Activated CD4-positive, alpha-beta T cell treated with anti-CD3 and anti-CD28 coated beads for 36 hours (primary cell): ENCODE measurements around the gene FMN2. TPM values are rescaled to one million over a fixed set of nuclear protein-coding genes. Genes with fewer than 3 reads are reported as not detected.
"Not testable (repeated sequence)": the region's sequence is repeated elsewhere in the genome, so short reads cannot be mapped to it uniquely, and the experiment has no call there.

ENCODE experiments used
- ATAC-seq: fragments of 200-7000 bp; cut with Tn5 transposase; one replicate; pipeline ENCODE4 v1.10.0; 2021; ENCODE audit warnings: mild to moderate bottlenecking, moderate library complexity
- CTCF ChIA-PET: fragments of 350-600 bp; sonication (Branson Sonifier 250); formaldehyde crosslinking; loops from one replicate; lab custom pipeline; 2021; ENCODE audit warnings: antibody characterized with exemption; lab: Charles Lee
- POLR2A ChIA-PET: fragments of 350-600 bp; sonication (Branson Sonifier 250); formaldehyde crosslinking; loops from one replicate; lab custom pipeline; 2021; ENCODE audit warnings: antibody characterized with exemption, inconsistent platforms; lab: Charles Lee
- DNase-seq: peaks from one replicate; pipeline ENCODE4 v3.0.0-alpha.2; 2020
- H3K27ac Mint-ChIP-seq: one replicate; pipeline ENCODE4 v1.8.0; 2021; ENCODE audit warnings: mixed read lengths
- H3K27me3 Mint-ChIP-seq: one replicate; pipeline ENCODE4 v1.8.0; 2021; ENCODE audit warnings: mixed read lengths
- H3K36me3 Mint-ChIP-seq: one replicate; pipeline ENCODE4 v1.8.0; 2021; ENCODE audit warnings: low read depth, mixed read lengths
- H3K4me1 Mint-ChIP-seq: one replicate; pipeline ENCODE4 v1.8.0; 2021; ENCODE audit warnings: mixed read lengths
- H3K4me3 Mint-ChIP-seq: one replicate; pipeline ENCODE4 v1.8.0; 2021; ENCODE audit warnings: mild to moderate bottlenecking, moderate library complexity, mixed read lengths
- H3K9me3 Mint-ChIP-seq: one replicate; pipeline ENCODE4 v1.8.0; 2021; ENCODE audit warnings: low read depth, mixed read lengths
- intact Hi-C, 2 experiments: fragments of 100-400 bp; cut with DNase I in 1 of 2; cut with micrococcal nuclease in 1 of 2; formaldehyde crosslinking; loops; one replicate each; pipeline versions ENCODE4 v1.14.2 to v1.15.1; 2022 to 2024; cut with DNase I, micrococcal nuclease
- total RNA-seq, 2 experiments: library from RNA; stranded (reverse); gene quantifications; one replicate each; pipeline ENCODE4 v1.2.3, GENCODE V29; 2021

The FMN2 gene
- total RNA-seq, 2 experiments from 2014 or later = not detected

DNA sequence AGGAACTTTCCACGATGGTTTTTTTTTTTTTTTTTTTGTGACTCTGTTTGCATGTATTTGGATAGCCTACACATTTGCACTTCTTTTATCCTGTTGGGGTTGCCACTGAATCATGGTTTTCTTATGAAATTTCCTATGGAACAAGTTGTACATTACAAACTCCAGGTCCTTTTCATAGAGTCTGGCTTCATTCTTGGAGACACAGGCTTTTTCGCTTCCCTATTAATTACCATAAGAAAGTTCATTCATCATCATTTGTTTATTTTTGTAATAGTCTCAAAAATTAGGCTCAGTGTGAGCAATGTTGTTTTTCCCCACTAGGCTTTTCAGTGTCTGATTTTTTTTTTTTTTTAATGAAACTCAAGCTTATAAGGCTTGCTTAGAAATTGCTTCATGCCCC lies 179.4 kb downstream of the FMN2 start:
- ChIA-PET POLR2A (no interaction called here), CTCF (no interaction called here)
- H3K27me3 Mint-ChIP-seq = no peaks in the 10 kb centered on the region
- peaks cover 5% of the 10 kb centered on the region for H3K9me3 Mint-ChIP-seq
- H3K4me3 Mint-ChIP-seq = no peak overlapping the region
- ATAC-seq (no peak), DNase-seq (no peak)
- H3K36me3 Mint-ChIP-seq = no peaks in the 10 kb centered on the region
- intact Hi-C loops = no loop called here
- no peaks in the 10 kb centered on the region for H3K4me1 Mint-ChIP-seq
- no peak overlapping the region for H3K27ac Mint-ChIP-seq

GRCh38 chr1:240274569-240274968 lies 182.9 kb downstream of the FMN2 start:
- no peaks in the 10 kb centered on the region for H3K36me3 Mint-ChIP-seq
- no peak overlapping the region for H3K27ac Mint-ChIP-seq
- H3K27me3 Mint-ChIP-seq = no peaks in the 10 kb centered on the region
- intact Hi-C loops = no loop called here
- no peaks in the 10 kb centered on the region for H3K4me1 Mint-ChIP-seq
- ATAC-seq = no peak
- ChIA-PET CTCF (interaction anchor here (0.7 kb wide), 1 partner anchor 1507 kb away, joined by 5 read pairs; no protein-coding TSS in a partner anchor), POLR2A (no interaction called here)
- H3K4me3 Mint-ChIP-seq = no peak overlapping the region
- DNase-seq = no peak
- peaks cover 5% of the 10 kb centered on the region for H3K9me3 Mint-ChIP-seq

GRCh38 chr1:240275219-240275618 lies 183.5 kb downstream of the FMN2 start:
- H3K9me3 Mint-ChIP-seq, H3K4me3 Mint-ChIP-seq, intact Hi-C loops, H3K27me3 Mint-ChIP-seq, ATAC-seq, CTCF ChIA-PET, H3K27ac Mint-ChIP-seq, POLR2A ChIA-PET, H3K4me1 Mint-ChIP-seq, DNase-seq, H3K36me3 Mint-ChIP-seq: not testable (repeated sequence)

DNA sequence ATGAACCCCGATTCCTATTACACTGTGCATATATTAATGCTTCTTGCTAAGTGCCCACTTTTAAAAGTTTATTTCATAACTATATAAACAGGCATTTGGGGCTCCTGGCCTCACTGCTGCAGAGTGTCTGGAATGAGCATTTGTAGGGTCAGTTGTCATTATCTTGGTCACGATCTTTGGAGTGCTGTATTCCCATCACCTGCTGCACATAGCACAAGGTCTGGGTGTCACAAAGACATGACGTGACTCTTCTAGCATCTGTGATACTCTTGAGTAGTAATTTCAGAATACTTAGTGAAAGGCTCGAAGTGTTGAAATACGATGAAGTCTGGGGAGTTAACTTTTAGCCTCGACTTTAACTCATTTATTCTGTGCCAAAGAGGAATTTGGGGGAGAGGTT lies 186.4 kb downstream of the FMN2 start:
- Mint-ChIP-seq H3K9me3 (peaks cover 5% of the 10 kb centered on the region), H3K36me3 (no peaks in the 10 kb centered on the region), H3K27me3 (no peaks in the 10 kb centered on the region), H3K27ac (no peak overlapping the region), H3K4me1 (no peaks in the 10 kb centered on the region), H3K4me3 (no peak overlapping the region)
- DNase-seq (no peak), ATAC-seq (no peak)
- POLR2A ChIA-PET = no interaction called here
- intact Hi-C loops = no loop called here
- CTCF ChIA-PET = interaction anchor here (1.2 kb wide), 1 partner anchor 15 kb away, joined by 3 read pairs; no protein-coding TSS in a partner anchor

DNA sequence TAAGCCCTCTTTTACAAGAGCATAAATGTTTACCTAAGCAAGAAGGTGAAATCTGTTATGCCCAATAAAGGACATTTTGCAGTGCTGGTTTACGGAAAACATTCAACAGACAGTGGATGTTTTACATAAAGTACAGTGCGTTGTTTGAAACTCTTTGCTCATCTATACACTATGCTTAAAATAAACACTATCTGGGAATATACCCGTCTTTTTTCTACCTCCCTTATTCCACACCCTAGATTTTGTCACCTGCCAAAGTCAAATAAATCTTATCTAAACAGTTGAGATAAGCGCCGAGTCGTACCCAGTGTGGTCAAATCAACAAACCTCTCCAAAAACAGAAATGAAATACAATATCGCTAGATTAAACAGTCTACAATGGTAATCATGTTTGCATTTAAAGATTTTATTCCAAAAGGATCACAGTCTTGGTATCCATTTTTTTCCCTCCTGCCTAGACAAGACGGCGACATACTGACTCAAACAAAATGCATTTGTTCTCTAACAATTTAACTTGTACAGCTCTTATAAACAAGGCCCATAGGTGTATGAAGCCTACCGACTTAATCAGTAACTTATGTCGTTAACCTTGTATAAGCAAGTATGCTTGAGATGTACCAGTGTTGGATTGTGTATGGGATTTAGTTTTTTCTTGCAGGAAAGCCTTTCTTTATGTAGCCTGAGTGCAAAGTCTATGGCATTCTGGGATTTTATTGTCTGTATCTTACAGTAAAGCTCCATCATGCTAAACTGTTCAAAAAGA lies 189.1 kb downstream of the FMN2 start:
- CTCF ChIA-PET = no interaction called here
- intact Hi-C loops = no loop called here
- H3K9me3 Mint-ChIP-seq = peaks cover 2% of the 10 kb centered on the region
- no peaks in the 10 kb centered on the region for H3K27me3 Mint-ChIP-seq
- POLR2A ChIA-PET = no interaction called here
- H3K4me3 Mint-ChIP-seq = no peak overlapping the region
- no peak for ATAC-seq
- H3K36me3 Mint-ChIP-seq = no peaks in the 10 kb centered on the region
- no peak for DNase-seq
- H3K4me1 Mint-ChIP-seq = no peaks in the 10 kb centered on the region
- no peak overlapping the region for H3K27ac Mint-ChIP-seq

DNA sequence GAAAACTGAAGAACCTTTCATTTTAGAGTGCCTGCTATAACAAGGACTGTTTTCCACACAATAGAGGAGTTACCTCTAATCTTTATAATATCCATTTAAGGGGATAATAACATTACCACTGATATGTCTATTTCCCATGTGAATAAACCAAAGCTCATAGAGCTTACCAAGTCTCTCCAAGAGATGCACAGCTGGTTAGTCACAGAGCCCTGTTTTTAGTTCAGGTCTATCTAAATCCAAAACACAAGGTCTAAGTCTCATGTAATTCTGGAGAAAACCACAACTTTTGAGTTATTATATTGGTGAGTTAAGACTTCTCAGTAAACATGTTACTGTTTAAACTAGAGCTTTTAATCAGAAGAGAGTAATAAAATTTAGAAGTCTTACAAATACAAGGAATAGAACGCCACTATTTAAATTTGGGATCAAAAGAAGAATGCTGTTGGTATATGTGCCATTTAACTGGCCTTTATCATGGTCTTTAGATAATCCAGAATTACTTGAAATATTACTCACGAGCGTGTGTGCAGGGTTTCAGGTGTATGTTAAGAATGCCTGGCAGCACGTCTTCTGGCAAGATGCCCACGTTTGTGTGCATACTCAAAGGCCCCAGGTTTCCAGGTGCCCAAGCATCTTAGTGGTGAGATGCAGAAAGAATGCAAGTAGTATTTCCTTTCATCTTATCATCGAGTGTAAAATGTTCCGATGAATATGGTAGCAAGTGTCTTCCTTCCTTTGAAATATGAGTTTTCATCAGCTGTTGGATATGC lies 190.6 kb downstream of the FMN2 start:
- Mint-ChIP-seq H3K27ac (no peak overlapping the region), H3K9me3 (no peaks in the 10 kb centered on the region), H3K4me3 (no peak overlapping the region), H3K36me3 (no peaks in the 10 kb centered on the region), H3K27me3 (no peaks in the 10 kb centered on the region), H3K4me1 (no peaks in the 10 kb centered on the region)
- no peak for DNase-seq
- ChIA-PET CTCF (no interaction called here), POLR2A (interaction anchor here (0.7 kb wide), 1 partner anchor 347 kb away, joined by 3 read pairs; no protein-coding TSS in a partner anchor)
- no peak for ATAC-seq
- intact Hi-C loops = no loop called here

GRCh38 chr1:240284656-240285414 lies 193.2 kb downstream of the FMN2 start:
- H3K4me3 Mint-ChIP-seq = no peak overlapping the region
- ChIA-PET POLR2A (no interaction called here), CTCF (no interaction called here)
- no peaks in the 10 kb centered on the region for H3K36me3 Mint-ChIP-seq
- no peaks in the 10 kb centered on the region for H3K27me3 Mint-ChIP-seq
- no peaks in the 10 kb centered on the region for H3K9me3 Mint-ChIP-seq
- DNase-seq (no peak), ATAC-seq (no peak)
- H3K27ac Mint-ChIP-seq = no peak overlapping the region
- H3K4me1 Mint-ChIP-seq = no peaks in the 10 kb centered on the region
- intact Hi-C loops = no loop called here

DNA sequence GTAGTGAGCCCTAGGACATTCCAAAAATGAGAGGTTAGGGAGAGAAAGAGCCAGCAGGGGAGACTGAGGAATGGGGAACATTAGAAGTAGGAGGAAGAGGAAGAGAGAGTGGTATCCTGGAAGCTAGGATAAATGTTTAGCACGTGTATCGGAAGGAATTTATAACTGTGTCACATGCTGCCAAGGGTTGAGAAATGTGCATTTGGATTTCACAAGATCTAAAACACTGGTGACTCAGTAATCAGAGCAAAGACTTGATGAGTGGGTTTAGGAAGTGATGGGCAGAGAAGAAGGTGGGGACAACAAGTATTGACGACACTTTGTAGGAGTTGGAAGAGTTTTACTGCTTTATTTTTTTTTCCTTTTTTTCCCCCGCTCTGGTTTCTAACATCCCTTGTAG lies 193.9 kb downstream of the FMN2 start:
- Mint-ChIP-seq H3K36me3 (no peaks in the 10 kb centered on the region), H3K4me3 (no peak overlapping the region), H3K9me3 (no peaks in the 10 kb centered on the region), H3K27me3 (no peaks in the 10 kb centered on the region), H3K27ac (no peak overlapping the region), H3K4me1 (no peaks in the 10 kb centered on the region)
- DNase-seq (no peak), ATAC-seq (no peak)
- CTCF ChIA-PET = no interaction called here
- POLR2A ChIA-PET = no interaction called here
- intact Hi-C loops = no loop called here

DNA sequence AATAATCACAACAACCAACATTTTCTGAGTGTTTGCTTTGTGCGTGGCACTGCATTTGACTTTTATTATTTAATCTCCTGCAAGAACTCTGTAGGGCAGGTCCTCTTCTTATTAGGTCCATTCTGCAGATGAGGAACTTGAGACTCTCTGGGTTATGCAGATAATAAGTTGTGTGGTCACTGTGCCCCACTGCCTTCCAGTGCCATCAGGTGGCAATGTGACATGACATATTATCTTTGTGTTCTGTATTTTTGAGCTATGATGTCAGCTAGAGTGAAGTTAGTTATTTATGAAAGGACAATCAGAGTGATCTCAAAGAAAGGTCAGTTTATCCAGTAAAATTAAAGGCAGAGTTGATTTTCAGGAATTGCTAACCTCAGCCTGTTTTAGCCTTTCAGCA lies 196.0 kb downstream of the FMN2 start:
- H3K27me3 Mint-ChIP-seq = no peaks in the 10 kb centered on the region
- ATAC-seq (no peak), DNase-seq (no peak)
- H3K27ac Mint-ChIP-seq = no peak overlapping the region
- intact Hi-C loops = no loop called here
- H3K4me3 Mint-ChIP-seq = no peak overlapping the region
- POLR2A ChIA-PET = no interaction called here
- no peaks in the 10 kb centered on the region for H3K4me1 Mint-ChIP-seq
- H3K36me3 Mint-ChIP-seq = no peaks in the 10 kb centered on the region
- no peaks in the 10 kb centered on the region for H3K9me3 Mint-ChIP-seq
- CTCF ChIA-PET = no interaction called here

DNA sequence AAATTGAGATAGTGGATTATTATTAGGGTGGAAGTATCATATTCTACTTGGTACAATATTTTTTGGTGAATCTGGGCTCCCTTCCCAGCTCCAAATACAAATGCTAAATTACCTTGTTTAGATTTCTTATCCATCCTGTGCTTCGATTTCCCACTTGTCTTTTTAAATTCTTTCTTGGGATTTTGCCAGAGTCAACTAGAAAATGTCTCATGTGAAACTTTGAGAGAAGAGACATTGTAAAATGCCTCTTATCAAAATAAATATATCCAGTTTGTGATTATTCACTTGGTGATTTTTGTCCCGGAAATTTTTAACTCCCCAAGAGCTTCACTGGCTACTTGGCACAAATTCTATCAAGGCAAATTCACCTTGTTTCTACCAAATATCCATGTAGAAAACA lies 202.0 kb downstream of the FMN2 start:
- Mint-ChIP-seq H3K4me1 (no peaks in the 10 kb centered on the region), H3K36me3 (no peaks in the 10 kb centered on the region), H3K27me3 (no peaks in the 10 kb centered on the region), H3K27ac (no peak overlapping the region), H3K4me3 (no peak overlapping the region), H3K9me3 (no peaks in the 10 kb centered on the region)
- no peak for DNase-seq
- intact Hi-C loops = loop anchor here in 1 of 2 experiments (5.0 kb wide), 1 partner anchor 119 kb away; no protein-coding TSS in a partner anchor
- ChIA-PET POLR2A (no interaction called here), CTCF (interaction anchor here (1.1 kb wide), 1 partner anchor 15 kb away, joined by 3 read pairs; no protein-coding TSS in a partner anchor)
- ATAC-seq = no peak

DNA sequence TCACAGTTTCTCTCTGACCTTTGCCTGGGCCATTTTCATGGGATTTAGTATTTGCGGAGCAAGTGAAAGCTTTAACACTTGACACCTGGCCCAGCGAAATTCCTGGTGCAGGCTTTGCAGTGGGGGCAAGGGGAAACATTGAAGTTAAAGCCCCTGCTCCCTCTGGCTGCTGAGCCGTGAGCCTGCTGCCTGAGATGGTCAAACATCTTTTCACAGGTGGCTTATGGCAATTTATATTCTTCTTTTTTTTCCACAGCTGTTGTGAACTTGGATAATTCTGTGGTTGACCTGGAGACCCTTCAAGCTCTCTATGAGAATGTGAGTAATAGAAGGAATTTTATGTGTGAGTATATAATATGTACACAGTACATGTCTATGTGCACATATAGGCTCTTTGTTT lies 202.9 kb downstream of the FMN2 start:
- H3K9me3 Mint-ChIP-seq = no peaks in the 10 kb centered on the region
- intact Hi-C loops = loop anchor here in 1 of 2 experiments (5.0 kb wide), 1 partner anchor 118 kb away; no protein-coding TSS in a partner anchor
- ChIA-PET POLR2A (no interaction called here), CTCF (no interaction called here)
- no peak for ATAC-seq
- no peak overlapping the region for H3K27ac Mint-ChIP-seq
- H3K27me3 Mint-ChIP-seq = no peaks in the 10 kb centered on the region
- no peaks in the 10 kb centered on the region for H3K4me1 Mint-ChIP-seq
- no peak for DNase-seq
- no peak overlapping the region for H3K4me3 Mint-ChIP-seq
- no peaks in the 10 kb centered on the region for H3K36me3 Mint-ChIP-seq
